GM23338 (cell line): Measurements from ENCODE around the gene NRXN2. TPM values are rescaled to one million over a fixed set of nuclear protein-coding genes. Genes with fewer than 3 reads are reported as not detected.

Experiments
- ATAC-seq: fragments of 200-7000 bp; cut with Tn5 transposase; 3 replicates; pipeline ENCODE4 v1.9.1; 2020
- DNase-seq: peaks from one replicate; pipeline ENCODE4 v3.0.0-alpha.2; 2015; ENCODE audit warnings: low spot score
- H2AFZ ChIP-seq: fragments of 200-600 bp; sonication (generic); 2 replicates; pipeline ENCODE4 v1.8.0; 2016; ENCODE audit warnings: antibody characterized with exemption, mild to moderate bottlenecking, moderate library complexity
- H3F3A ChIP-seq: fragments of 200-600 bp; sonication (generic); replicated peaks from 2 replicates; pipeline ENCODE4 v1.8.0; 2017; ENCODE audit warnings: antibody characterized with exemption, mixed run types, low read depth
- H3K27ac ChIP-seq: fragments of 200-600 bp; sonication (generic); 2 replicates; pipeline ENCODE4 v1.6.1; 2016; ENCODE audit warnings: low read depth
- H3K27me3 ChIP-seq: fragments of 200-600 bp; sonication (generic); 2 replicates; pipeline ENCODE4 v1.8.0; 2016; ENCODE audit warnings: mild to moderate bottlenecking, mixed run types, moderate library complexity; ENCODE audit not compliant: insufficient read depth
- H3K36me3 ChIP-seq: fragments of 200-600 bp; sonication (generic); 2 replicates; pipeline ENCODE4 v1.8.0; 2016; ENCODE audit warnings: mild to moderate bottlenecking; ENCODE audit not compliant: insufficient read depth
- H3K4me1 ChIP-seq: fragments of 200-600 bp; sonication (generic); 2 replicates; pipeline ENCODE4 v1.8.0; 2016; ENCODE audit warnings: mild to moderate bottlenecking, moderate library complexity; ENCODE audit not compliant: insufficient read depth
- H3K4me2 ChIP-seq: fragments of 200-600 bp; sonication (generic); 2 replicates; pipeline ENCODE4 v1.7.1; 2017; ENCODE audit warnings: mixed run types
- H3K4me3 ChIP-seq: fragments of 200-600 bp; sonication (generic); 2 replicates; pipeline ENCODE4 v1.6.1; 2016; ENCODE audit warnings: mixed run types
- H3K79me2 ChIP-seq: fragments of 200-600 bp; sonication (generic); replicated peaks from 2 replicates; pipeline ENCODE4 v1.8.0; 2017; ENCODE audit warnings: mild to moderate bottlenecking; ENCODE audit not compliant: insufficient read depth
- H3K9me2 ChIP-seq: fragments of 200-600 bp; sonication (generic); 2 replicates; pipeline ENCODE4 v1.8.0; 2017; ENCODE audit not compliant: insufficient read depth
- H4K20me1 ChIP-seq: fragments of 200-600 bp; sonication (generic); replicated peaks from 2 replicates; pipeline ENCODE4 v1.8.0; 2017; ENCODE audit warnings: mild to moderate bottlenecking; ENCODE audit not compliant: insufficient read depth
- H3K27ac Mint-ChIP-seq: 2 replicates; pipeline ENCODE4 v1.8.0; 2020; ENCODE audit warnings: inconsistent platforms, mild to moderate bottlenecking, moderate library complexity, mixed read lengths
- H3K27me3 Mint-ChIP-seq: 3 replicates; pipeline ENCODE4 v1.8.0; 2022; ENCODE audit warnings: low read depth, mild to moderate bottlenecking, moderate library complexity, mixed read lengths, inconsistent platforms; ENCODE audit not compliant: insufficient read depth, poor library complexity
- H3K36me3 Mint-ChIP-seq: 3 replicates; pipeline ENCODE4 v1.8.0; 2021; ENCODE audit warnings: low read depth, mild to moderate bottlenecking, inconsistent platforms, moderate library complexity, mixed read lengths
- H3K4me1 Mint-ChIP-seq: 3 replicates; pipeline ENCODE4 v1.8.0; 2020; ENCODE audit warnings: mild to moderate bottlenecking, inconsistent platforms, mixed read lengths
- H3K4me3 Mint-ChIP-seq: 3 replicates; pipeline ENCODE4 v1.8.0; 2021; ENCODE audit warnings: moderate library complexity, mild to moderate bottlenecking, inconsistent platforms, mixed read lengths
- H3K9me3 Mint-ChIP-seq: 3 replicates; pipeline ENCODE4 v1.8.0; 2020; ENCODE audit warnings: moderate library complexity, mild to moderate bottlenecking, inconsistent platforms, mixed read lengths
- ETS1 ChIP-seq: IDR thresholded peaks from 2 replicates; pipeline ENCODE4 v1.6.1; 2016; ENCODE audit warnings: antibody characterized with exemption
- EZH2phosphoT487 ChIP-seq: fragments of 200-600 bp; sonication (generic); IDR thresholded peaks from one replicate; pipeline ENCODE4 v1.8.1; 2018; ENCODE audit warnings: antibody characterized with exemption; ENCODE audit not compliant: unreplicated experiment
- NANOG ChIP-seq: IDR thresholded peaks from 2 replicates; pipeline ENCODE4 v1.6.1; 2016; ENCODE audit warnings: antibody characterized with exemption, borderline replicate concordance
- POLR2AphosphoS5 ChIP-seq: IDR thresholded peaks from 2 replicates; pipeline ENCODE4 v1.6.1; 2016; ENCODE audit warnings: antibody characterized with exemption, low read depth
- REST ChIP-seq: IDR thresholded peaks from one replicate; pipeline ENCODE4 v1.6.1; 2018; ENCODE audit warnings: antibody characterized with exemption; ENCODE audit not compliant: unreplicated experiment
- STAT1 ChIP-seq: IDR thresholded peaks from one replicate; pipeline ENCODE4 v1.6.1; 2016; ENCODE audit warnings: antibody characterized with exemption; ENCODE audit not compliant: unreplicated experiment
- ZNF114 ChIP-seq: fragments of 250-450 bp; sonication (Bioruptor Pico); IDR thresholded peaks from 2 replicates; pipeline ENCODE4 v1.5.0; 2020; ENCODE audit warnings: mild to moderate bottlenecking, moderate library complexity
- ZNF331 ChIP-seq: fragments of 250-450 bp; sonication (Bioruptor Pico); IDR thresholded peaks from 2 replicates; pipeline ENCODE4 v1.5.0; 2020; ENCODE audit warnings: low read depth, mild to moderate bottlenecking, moderate library complexity
- polyA plus RNA-seq: library from polyadenylated mRNA; unstranded; fragments of >200 nt; fragmentation: Nextera tagmentation; extraction: Ambion mirVana; gene quantifications from 2 replicates; pipeline ENCODE4 v1.2.1, GENCODE V29; 2016
- total RNA-seq: library from RNA; depleted of rRNA; stranded (reverse); fragments of >200 nt; shearing (Covaris generic); gene quantifications from 2 replicates; pipeline ENCODE4 v1.2.3, GENCODE V29; 2014

NRXN2 gene
- total and polyA plus RNA-seq, 2 experiments from 2014 or later: 3.4 to 17.0 TPM

GRCh38 chr11:64770120-64770519 is 47.1 kb upstream of the NRXN2 start:
- peaks cover 64% of the 10 kb centered on the region for H3K79me2 ChIP-seq
- H3K36me3 ChIP-seq: peaks cover 84% of the 10 kb centered on the region
- Mint-ChIP-seq H3K4me1 (peaks cover 36% of the 10 kb centered on the region), H3K4me3 (no peak overlapping the region; the same call in 2 of the 3 replicates), H3K27ac (no peak overlapping the region), H3K9me3 (no peaks in the 10 kb centered on the region), H3K36me3 (peaks cover 97% of the 10 kb centered on the region), H3K27me3 (peaks cover 22% of the 10 kb centered on the region)
- no peak for ATAC-seq
- H2AFZ ChIP-seq: no peak overlapping the region
- peaks cover 6% of the 10 kb centered on the region for H3K4me1 ChIP-seq
- no peak overlapping the region for H3K4me2 ChIP-seq
- H3K4me3 ChIP-seq: no peak overlapping the region
- H3F3A ChIP-seq: peaks cover 75% of the 10 kb centered on the region
- no peak for DNase-seq
- TF ChIP-seq ZNF331 (CRISPR knock-in tag): no peak
- no peak for TF ChIP-seq STAT1
- no peak for TF ChIP-seq EZH2phosphoT487
- TF ChIP-seq POLR2AphosphoS5: 0 out of 2 replicates have a peak, but pooled peaks have one; percentile 5
- no peak for TF ChIP-seq ZNF114 (CRISPR knock-in tag)
- no peak for TF ChIP-seq ETS1
- TF ChIP-seq NANOG: no peak
- peak overlapping the region; percentile 50 for H3K27ac ChIP-seq
- no peaks in the 10 kb centered on the region for H3K9me2 ChIP-seq
- H3K27me3 ChIP-seq: no peaks in the 10 kb centered on the region
- peaks cover 77% of the 10 kb centered on the region for H4K20me1 ChIP-seq

DNA sequence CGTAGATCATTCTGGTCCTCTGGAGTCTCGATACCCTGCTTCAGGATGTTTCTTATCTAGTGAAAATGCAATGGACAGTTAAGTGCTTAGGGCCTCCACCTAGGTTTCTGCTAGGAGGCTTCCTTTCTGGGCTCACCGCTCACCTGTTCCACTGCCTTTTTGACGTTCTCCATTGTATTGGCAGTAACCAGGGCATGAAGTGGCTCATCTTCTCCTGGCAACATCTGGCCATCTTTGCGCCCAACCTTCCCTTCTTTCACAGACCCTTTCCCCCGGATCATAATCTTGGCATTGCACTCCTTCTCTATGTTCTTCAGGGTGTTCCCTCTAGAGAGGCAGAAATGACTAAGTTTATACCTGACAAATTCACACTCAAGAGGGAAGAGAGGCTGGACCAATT is 46.3 kb upstream of the NRXN2 start:
- no peak overlapping the region; the same call in 2 of the 3 replicates for H3K4me3 Mint-ChIP-seq
- peaks cover 28% of the 10 kb centered on the region for H3K27me3 Mint-ChIP-seq
- H3F3A ChIP-seq: peaks cover 78% of the 10 kb centered on the region
- H3K27ac ChIP-seq: peak overlapping the region; percentile 74
- no peak overlapping the region for H3K4me3 ChIP-seq
- H3K79me2 ChIP-seq: peaks cover 62% of the 10 kb centered on the region
- peaks cover 82% of the 10 kb centered on the region for H3K36me3 ChIP-seq
- no peak for TF ChIP-seq REST
- TF ChIP-seq ZNF331 (CRISPR knock-in tag): no peak
- no peak for TF ChIP-seq POLR2AphosphoS5
- TF ChIP-seq STAT1: no peak
- DNase-seq (no peak), ATAC-seq (no peak)
- H3K9me2 ChIP-seq: no peaks in the 10 kb centered on the region
- H3K9me3 Mint-ChIP-seq: no peaks in the 10 kb centered on the region
- peaks cover 42% of the 10 kb centered on the region for H3K4me1 Mint-ChIP-seq
- no peak overlapping the region; the same call in 1 of the 2 replicates for H3K27ac Mint-ChIP-seq
- peaks cover 97% of the 10 kb centered on the region for H3K36me3 Mint-ChIP-seq
- H3K27me3 ChIP-seq: no peaks in the 10 kb centered on the region
- H3K4me2 ChIP-seq: no peak overlapping the region
- H3K4me1 ChIP-seq: peaks cover 15% of the 10 kb centered on the region
- peaks cover 74% of the 10 kb centered on the region for H4K20me1 ChIP-seq
- no peak overlapping the region for H2AFZ ChIP-seq
